ENCODE results near the gene SLC7A14.

Gene SLC7A14

DNA sequence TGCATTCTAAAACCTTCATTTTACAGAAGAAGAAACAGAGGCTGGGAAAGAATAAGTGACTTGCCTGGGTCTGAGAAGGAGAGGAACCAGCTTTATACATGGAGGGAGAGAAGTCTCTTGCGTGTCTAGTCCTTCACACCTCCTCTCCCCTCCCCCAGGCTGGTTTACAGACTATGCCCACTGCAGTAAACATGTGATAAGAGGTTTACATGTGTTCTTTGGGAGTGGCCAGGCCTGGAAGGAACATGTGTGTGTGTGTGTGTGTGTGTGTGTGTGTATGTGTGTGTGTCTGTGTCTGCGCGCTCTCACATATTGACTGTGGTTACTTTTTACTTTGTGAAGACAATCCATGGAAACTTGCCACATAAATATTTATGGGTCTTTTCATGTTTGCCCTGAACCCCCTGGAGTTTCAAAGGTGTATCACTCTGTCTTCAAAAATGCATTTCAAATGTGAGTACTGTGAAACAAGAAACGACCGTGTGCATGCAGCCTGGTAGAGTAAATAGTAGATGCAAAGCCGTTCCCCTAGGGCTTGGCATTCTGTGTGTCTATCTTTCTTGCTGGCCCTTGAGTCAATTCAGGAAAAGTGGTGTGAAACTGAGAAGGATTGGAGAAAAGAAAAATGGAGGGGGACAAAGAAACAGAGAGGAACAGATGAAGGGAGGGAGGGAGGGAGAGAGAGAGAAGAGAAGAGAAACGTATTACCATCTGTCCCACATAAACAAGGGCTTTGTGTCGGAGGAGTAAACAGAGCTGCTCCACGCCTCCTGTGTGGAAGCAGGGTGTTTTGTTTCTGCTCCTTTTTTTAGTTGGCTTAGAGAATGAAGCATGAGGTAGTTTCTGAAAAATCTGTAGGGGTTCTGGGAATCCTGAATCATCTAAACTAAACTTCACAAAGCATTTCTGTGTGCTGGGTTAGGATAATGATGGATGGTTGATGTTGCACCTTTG is 115.5 kb downstream of the SLC7A14 start:
- TF ChIP-seq, protein P1, sequence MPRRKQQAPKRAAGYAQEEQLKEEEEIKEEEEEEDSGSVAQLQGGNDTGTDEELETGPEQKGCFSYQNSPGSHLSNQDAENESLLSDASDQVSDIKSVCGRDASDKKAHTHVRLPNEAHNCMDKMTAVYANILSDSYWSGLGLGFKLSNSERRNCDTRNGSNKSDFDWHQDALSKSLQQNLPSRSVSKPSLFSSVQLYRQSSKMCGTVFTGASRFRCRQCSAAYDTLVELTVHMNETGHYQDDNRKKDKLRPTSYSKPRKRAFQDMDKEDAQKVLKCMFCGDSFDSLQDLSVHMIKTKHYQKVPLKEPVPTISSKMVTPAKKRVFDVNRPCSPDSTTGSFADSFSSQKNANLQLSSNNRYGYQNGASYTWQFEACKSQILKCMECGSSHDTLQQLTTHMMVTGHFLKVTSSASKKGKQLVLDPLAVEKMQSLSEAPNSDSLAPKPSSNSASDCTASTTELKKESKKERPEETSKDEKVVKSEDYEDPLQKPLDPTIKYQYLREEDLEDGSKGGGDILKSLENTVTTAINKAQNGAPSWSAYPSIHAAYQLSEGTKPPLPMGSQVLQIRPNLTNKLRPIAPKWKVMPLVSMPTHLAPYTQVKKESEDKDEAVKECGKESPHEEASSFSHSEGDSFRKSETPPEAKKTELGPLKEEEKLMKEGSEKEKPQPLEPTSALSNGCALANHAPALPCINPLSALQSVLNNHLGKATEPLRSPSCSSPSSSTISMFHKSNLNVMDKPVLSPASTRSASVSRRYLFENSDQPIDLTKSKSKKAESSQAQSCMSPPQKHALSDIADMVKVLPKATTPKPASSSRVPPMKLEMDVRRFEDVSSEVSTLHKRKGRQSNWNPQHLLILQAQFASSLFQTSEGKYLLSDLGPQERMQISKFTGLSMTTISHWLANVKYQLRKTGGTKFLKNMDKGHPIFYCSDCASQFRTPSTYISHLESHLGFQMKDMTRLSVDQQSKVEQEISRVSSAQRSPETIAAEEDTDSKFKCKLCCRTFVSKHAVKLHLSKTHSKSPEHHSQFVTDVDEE (CRISPR knock-in tag; IDR thresholded peaks at IDR 0.05): no peak
- TF ChIP-seq TOX (CRISPR knock-in tag; IDR thresholded peaks at IDR 0.05; ENCODE audit: borderline replicate concordance) (no peak), ISL1 (CRISPR knock-in tag; IDR thresholded peaks at IDR 0.05) (no peak), SNAI2 (CRISPR knock-in tag; IDR thresholded peaks at IDR 0.05) (no peak), ARNTL (CRISPR knock-in tag; IDR thresholded peaks at IDR 0.05; ENCODE audit: borderline replicate concordance, low read depth) (no peak), ZNF8 (CRISPR knock-in tag; IDR thresholded peaks at IDR 0.05) (no peak), ZNF70 (CRISPR knock-in tag; IDR thresholded peaks at IDR 0.05) (no peak), ZNF565 (CRISPR knock-in tag; conservative IDR thresholded peaks at IDR 0.05; ENCODE audit: low read depth) (no peak)
- TF ChIP-seq, protein P2, sequence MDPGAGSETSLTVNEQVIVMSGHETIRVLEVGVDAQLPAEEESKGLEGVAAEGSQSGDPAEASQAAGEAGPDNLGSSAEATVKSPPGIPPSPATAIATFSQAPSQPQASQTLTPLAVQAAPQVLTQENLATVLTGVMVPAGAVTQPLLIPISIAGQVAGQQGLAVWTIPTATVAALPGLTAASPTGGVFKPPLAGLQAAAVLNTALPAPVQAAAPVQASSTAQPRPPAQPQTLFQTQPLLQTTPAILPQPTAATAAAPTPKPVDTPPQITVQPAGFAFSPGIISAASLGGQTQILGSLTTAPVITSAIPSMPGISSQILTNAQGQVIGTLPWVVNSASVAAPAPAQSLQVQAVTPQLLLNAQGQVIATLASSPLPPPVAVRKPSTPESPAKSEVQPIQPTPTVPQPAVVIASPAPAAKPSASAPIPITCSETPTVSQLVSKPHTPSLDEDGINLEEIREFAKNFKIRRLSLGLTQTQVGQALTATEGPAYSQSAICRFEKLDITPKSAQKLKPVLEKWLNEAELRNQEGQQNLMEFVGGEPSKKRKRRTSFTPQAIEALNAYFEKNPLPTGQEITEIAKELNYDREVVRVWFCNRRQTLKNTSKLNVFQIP (CRISPR knock-in tag; IDR thresholded peaks at IDR 0.05; ENCODE audit: borderline replicate concordance, low read depth): no peak
- ATAC-seq: no peak

DNA sequence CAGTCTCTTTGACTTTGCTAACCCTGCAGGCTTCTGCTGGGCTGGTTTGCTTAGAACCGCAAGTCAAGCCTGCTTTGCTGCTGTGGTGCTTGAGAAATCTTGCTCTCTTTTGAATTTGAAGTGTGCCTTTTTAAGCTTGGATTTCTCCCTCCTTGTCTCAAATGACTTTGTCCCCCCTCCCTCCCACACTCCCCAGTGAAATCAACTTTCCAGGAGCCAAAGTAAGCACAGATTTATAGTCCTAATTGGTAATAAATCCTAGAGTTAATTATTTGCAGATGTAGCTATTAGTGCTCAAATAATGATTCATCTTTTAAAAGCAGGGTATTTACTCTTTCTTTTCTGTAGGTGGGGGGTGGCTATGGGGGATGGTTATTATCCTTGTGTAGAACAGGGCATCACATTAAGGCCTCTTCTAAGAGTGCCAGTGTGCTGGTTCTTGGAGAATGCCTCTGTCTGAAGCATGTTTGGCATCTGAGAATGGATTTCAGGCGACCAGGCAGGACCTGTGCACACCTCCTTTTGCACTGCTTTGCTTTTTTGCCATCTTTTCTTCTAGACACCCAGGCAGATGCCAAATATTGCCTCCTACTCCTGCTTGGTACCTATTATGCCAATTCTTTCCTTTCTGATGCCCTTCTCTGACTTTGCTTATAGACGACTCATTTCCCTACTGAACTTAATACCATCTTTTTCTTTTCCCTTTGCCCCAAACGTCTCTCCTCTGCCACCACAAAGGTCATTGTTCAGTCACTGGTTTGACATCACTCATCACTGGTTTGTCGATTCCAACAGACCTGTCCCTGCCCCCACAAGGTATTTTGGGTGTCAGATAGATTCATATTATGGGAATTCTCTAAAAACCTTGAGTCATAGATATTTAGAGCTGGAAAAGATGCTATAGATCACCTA is 116.5 kb downstream of the SLC7A14 start:
- TF ChIP-seq ISL1 (CRISPR knock-in tag; IDR thresholded peaks at IDR 0.05): peak; percentile 99
- peak; percentile 100 for TF ChIP-seq PATZ1 (CRISPR knock-in tag; IDR thresholded peaks at IDR 0.05; ENCODE audit: borderline replicate concordance)
- TF ChIP-seq ZNF70 (CRISPR knock-in tag; IDR thresholded peaks at IDR 0.05): no peak
- 0 out of 2 replicates have a peak, but pooled peaks have one; percentile 15 for TF ChIP-seq CREB5 (CRISPR knock-in tag; IDR thresholded peaks at IDR 0.05; ENCODE audit: low read depth)
- TF ChIP-seq PPARA (CRISPR knock-in tag; IDR thresholded peaks at IDR 0.05; ENCODE audit: borderline replicate concordance): no peak
- TF ChIP-seq TOX (CRISPR knock-in tag; IDR thresholded peaks at IDR 0.05; ENCODE audit: borderline replicate concordance): peak; percentile 86
- TF ChIP-seq GLIS3 (CRISPR knock-in tag; IDR thresholded peaks at IDR 0.05): 0 out of 2 replicates have a peak, but pooled peaks have one; percentile 20
- TF ChIP-seq ZNF8 (CRISPR knock-in tag; IDR thresholded peaks at IDR 0.05): peak; percentile 29; the same call in 1 of the 2 replicates
- TF ChIP-seq TCF4 (CRISPR knock-in tag; IDR thresholded peaks at IDR 0.05; ENCODE audit: borderline replicate concordance): peak; percentile 86
- TF ChIP-seq ZC3H10 (CRISPR knock-in tag; IDR thresholded peaks at IDR 0.05): peak; percentile 74
- ATAC-seq: peak; percentile 89

GRCh38 chr3:170467571-170468147 is 118.2 kb downstream of the SLC7A14 start:
- TF ChIP-seq ZC3H10 (CRISPR knock-in tag; IDR thresholded peaks at IDR 0.05) (no peak), PPARA (CRISPR knock-in tag; IDR thresholded peaks at IDR 0.05; ENCODE audit: borderline replicate concordance) (no peak), PATZ1 (CRISPR knock-in tag; IDR thresholded peaks at IDR 0.05; ENCODE audit: borderline replicate concordance) (no peak), ZNF70 (CRISPR knock-in tag; IDR thresholded peaks at IDR 0.05) (no peak), GLIS3 (CRISPR knock-in tag; IDR thresholded peaks at IDR 0.05) (no peak), ISL1 (CRISPR knock-in tag; IDR thresholded peaks at IDR 0.05) (no peak), ESRRG (CRISPR knock-in tag; IDR thresholded peaks at IDR 0.05) (no peak)
- TF ChIP-seq, protein P1 (CRISPR knock-in tag; IDR thresholded peaks at IDR 0.05): no peak
- no peak for ATAC-seq

Data from SK-N-SH treated with all-trans-retinoic acid at 6 μM for 48 hours (cell line).